B cell (primary cell): Measurements from ENCODE around the gene KPNA2. TPM values are rescaled to one million over a fixed set of nuclear protein-coding genes. Genes with fewer than 3 reads are reported as not detected.

Experiments
- ATAC-seq: fragments of 200-7000 bp; cut with Tn5 transposase; one replicate; pipeline ENCODE4 v1.10.0; 2021; ENCODE audit warnings: low read depth, mild to moderate bottlenecking, moderate number of reproducible peaks, moderate library complexity
- CTCF ChIA-PET: fragments of 350-600 bp; sonication (Branson Sonifier 250); formaldehyde crosslinking; loops from one replicate; lab custom pipeline; 2021; ENCODE audit warnings: antibody characterized with exemption, inconsistent platforms; lab: Charles Lee
- POLR2A ChIA-PET: fragments of 350-600 bp; sonication (Branson Sonifier 250); formaldehyde crosslinking; loops from one replicate; lab custom pipeline; 2021; ENCODE audit warnings: antibody characterized with exemption; lab: Charles Lee
- DNase-seq: peaks from one replicate; pipeline ENCODE4 v3.0.0; 2013
- H2AFZ ChIP-seq: 2 replicates; pipeline ENCODE4 v1.6.1; 2012; ENCODE audit warnings: mild to moderate bottlenecking, low read depth, low read length; ENCODE audit not compliant: insufficient read depth, poor library complexity, severe bottlenecking
- H3K27ac ChIP-seq, 2 donors: 1 replicate in 1 of 2; 2 replicates in 1 of 2; pipeline ENCODE4 v1.5.1; 2012 to 2013; ENCODE audit warnings: low read length in 2 of 2, mild to moderate bottlenecking in 2 of 2, moderate library complexity in 1 of 2
- H3K27me3 ChIP-seq, 4 experiments: fragments of 200-600 bp in 1 of 4; sonication (generic) in 1 of 4; replicated peaks in 1 of 4; 1 replicate in 2 of 4; 2 replicates in 2 of 4; pipeline versions ENCODE4 v1.6.1 to v1.7.0; 2013 to 2016; ENCODE audit warnings: low read length in 3 of 4, mild to moderate bottlenecking in 2 of 4, mixed read lengths in 1 of 4, moderate library complexity in 1 of 4; ENCODE audit not compliant: insufficient read depth in 4 of 4, control insufficient read depth in 3 of 4; ENCODE audit errors: control extremely low read depth in 1 of 4
- H3K36me3 ChIP-seq, 2 experiments: replicated peaks in 1 of 2; 1 replicate in 1 of 2; 2 replicates in 1 of 2; pipeline versions ENCODE4 v1.6.1 to v1.7.1; 2013; ENCODE audit warnings: low read length in 1 of 2; ENCODE audit not compliant: insufficient read depth in 2 of 2, control insufficient read depth in 1 of 2; ENCODE audit errors: control extremely low read depth in 1 of 2, extremely low read depth in 1 of 2
- H3K4me1 ChIP-seq, 2 donors: fragments of 200-600 bp in 1 of 2; sonication (generic) in 1 of 2; 1 replicate in 1 of 2; 2 replicates in 1 of 2; pipeline versions ENCODE4 v1.5.1 to v1.6.1; 2013 to 2017; ENCODE audit warnings: low read length in 2 of 2; ENCODE audit not compliant: control insufficient read depth in 2 of 2, insufficient read depth in 2 of 2
- H3K4me2 ChIP-seq: replicated peaks from 2 replicates; pipeline ENCODE3; 2012; ENCODE audit warnings: mild to moderate bottlenecking, low read depth, low read length; ENCODE audit not compliant: poor library complexity, severe bottlenecking
- H3K4me3 ChIP-seq, 5 experiments: fragments of 200-600 bp in 1 of 5; sonication (generic) in 1 of 5; 1 replicate in 3 of 5; 2 replicates in 2 of 5; pipeline versions ENCODE4 v1.5.1 to v1.7.0; 2011 to 2016; ENCODE audit warnings: low read length in 4 of 5, mild to moderate bottlenecking in 4 of 5, low read depth in 2 of 5, control low read depth in 1 of 5, moderate library complexity in 1 of 5; ENCODE audit not compliant: insufficient read depth in 1 of 5; ENCODE audit errors: control extremely low read depth in 1 of 5, extremely low read depth in 1 of 5
- H3K79me2 ChIP-seq: fragments of 200-600 bp; sonication (generic); one replicate; pipeline ENCODE4 v1.6.0; 2016; ENCODE audit warnings: low read length; ENCODE audit not compliant: control insufficient read depth, insufficient read depth
- H3K9ac ChIP-seq: fragments of 200-600 bp; sonication (generic); 2 replicates; pipeline ENCODE4 v1.6.1; 2017; ENCODE audit warnings: mild to moderate bottlenecking, low read length, moderate library complexity
- H3K9me3 ChIP-seq, 3 donors: one replicate each; pipeline versions ENCODE4 v1.6.1 to v1.7.1; 2013; ENCODE audit warnings: low read length in 2 of 3; ENCODE audit not compliant: control insufficient read depth in 2 of 3, insufficient read depth in 1 of 3; ENCODE audit errors: control extremely low read depth in 1 of 3
- H4K20me1 ChIP-seq: 2 replicates; pipeline ENCODE4 v1.6.0; 2012; ENCODE audit warnings: mild to moderate bottlenecking, low read length; ENCODE audit not compliant: insufficient read depth, control insufficient read depth, poor library complexity, severe bottlenecking
- H3K27ac Mint-ChIP-seq: one replicate; pipeline ENCODE4 v1.8.0; 2021; ENCODE audit warnings: mixed read lengths
- H3K27me3 Mint-ChIP-seq: one replicate; pipeline ENCODE4 v1.8.0; 2021; ENCODE audit warnings: mixed read lengths
- H3K4me1 Mint-ChIP-seq: one replicate; pipeline ENCODE4 v1.8.0; 2021; ENCODE audit warnings: mixed read lengths
- H3K4me3 Mint-ChIP-seq: one replicate; pipeline ENCODE4 v1.8.0; 2021; ENCODE audit warnings: mixed read lengths
- H3K9me3 Mint-ChIP-seq: one replicate; pipeline ENCODE4 v1.8.0; 2022; ENCODE audit warnings: mixed read lengths; ENCODE audit not compliant: insufficient read depth
- EZH2 ChIP-seq: IDR thresholded peaks from 2 replicates; pipeline ENCODE4 v1.6.1; 2012; ENCODE audit warnings: borderline replicate concordance, low read depth, mild to moderate bottlenecking, moderate library complexity, low read length; ENCODE audit not compliant: insufficient read depth, poor library complexity, severe bottlenecking
- WGBS: methylation state at CpG from one replicate; pipeline ENCODE4 v1.1.5; 2013; ENCODE audit warnings: missing lambda C conversion rate; ENCODE audit not compliant: insufficient coverage; 5-methylcytosine and 5-hydroxymethylcytosine counted together
- intact Hi-C: fragments of 100-400 bp; cut with micrococcal nuclease; formaldehyde crosslinking; loops from one replicate; pipeline ENCODE4 v1.10.0; 2022
- polyA plus RNA-seq: library from polyadenylated mRNA; depleted of rRNA; stranded (reverse); fragments of >200 nt; gene quantifications from 2 replicates; pipeline ENCODE4 v1.2.3, GENCODE V29; 2012
- total RNA-seq, 2 donors: library from RNA; stranded (reverse); fragments of 120-200 nt in 1 of 2; gene quantifications; 1 replicate in 1 of 2; 2 replicates in 1 of 2; pipeline versions ENCODE4 v1.2.3 to v1.2.4, GENCODE V29; 2013 to 2022
- TF ChIP-seq, protein P1 (sequence below): fragments of 200-600 bp; IDR thresholded peaks from one replicate; pipeline ENCODE4 v1.8.0; 2022; ENCODE audit warnings: antibody characterized with exemption, mild to moderate bottlenecking

The KPNA2 gene
- total and polyA plus RNA-seq, 2 donors (not counting 1 experiment from before 2014, with no cell fraction given) = 20.0 to 25.2 TPM

DNA sequence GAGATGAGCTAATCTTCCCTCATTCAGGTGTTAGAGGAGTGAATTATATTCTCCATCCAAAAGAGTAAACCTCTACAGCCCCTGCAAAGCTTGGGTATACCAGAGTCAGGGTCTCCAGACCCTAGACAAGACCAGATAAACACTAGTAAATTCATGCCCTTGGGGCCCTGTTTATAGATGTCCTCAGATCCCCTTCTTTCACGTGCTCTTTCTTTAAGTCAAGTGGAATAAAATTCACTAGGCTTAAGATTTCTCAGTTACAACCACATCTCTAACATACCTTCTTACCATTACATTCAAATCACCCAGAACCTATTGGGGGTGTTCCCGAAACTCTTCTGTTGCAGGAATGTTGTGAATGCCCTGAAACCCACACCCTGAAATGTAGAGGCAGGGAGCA lies 37.1 kb upstream of the KPNA2 start:
- H4K20me1 ChIP-seq = no peaks in the 10 kb centered on the region
- ChIA-PET CTCF (interaction anchor here (0.6 kb wide), 1 partner anchor 188 kb away, joined by 3 read pairs; no protein-coding TSS in a partner anchor), POLR2A (interaction anchor here (0.6 kb wide), 1 partner anchor 37 kb away, joined by 3 read pairs; the partner anchor contains the start of gene KPNA2)
- Mint-ChIP-seq H3K27ac (no peak overlapping the region), H3K4me3 (no peak overlapping the region), H3K9me3 (no peaks in the 10 kb centered on the region), H3K27me3 (peaks cover 20% of the 10 kb centered on the region), H3K4me1 (peaks cover 26% of the 10 kb centered on the region)
- no peaks in the 10 kb centered on the region for H3K79me2 ChIP-seq
- 83% methylated on average over 2 of the region's 2 CpGs for WGBS
- DNase-seq (no peak), ATAC-seq (no peak)
- H3K27ac ChIP-seq = no peak overlapping the region
- TF ChIP-seq, protein P1, sequence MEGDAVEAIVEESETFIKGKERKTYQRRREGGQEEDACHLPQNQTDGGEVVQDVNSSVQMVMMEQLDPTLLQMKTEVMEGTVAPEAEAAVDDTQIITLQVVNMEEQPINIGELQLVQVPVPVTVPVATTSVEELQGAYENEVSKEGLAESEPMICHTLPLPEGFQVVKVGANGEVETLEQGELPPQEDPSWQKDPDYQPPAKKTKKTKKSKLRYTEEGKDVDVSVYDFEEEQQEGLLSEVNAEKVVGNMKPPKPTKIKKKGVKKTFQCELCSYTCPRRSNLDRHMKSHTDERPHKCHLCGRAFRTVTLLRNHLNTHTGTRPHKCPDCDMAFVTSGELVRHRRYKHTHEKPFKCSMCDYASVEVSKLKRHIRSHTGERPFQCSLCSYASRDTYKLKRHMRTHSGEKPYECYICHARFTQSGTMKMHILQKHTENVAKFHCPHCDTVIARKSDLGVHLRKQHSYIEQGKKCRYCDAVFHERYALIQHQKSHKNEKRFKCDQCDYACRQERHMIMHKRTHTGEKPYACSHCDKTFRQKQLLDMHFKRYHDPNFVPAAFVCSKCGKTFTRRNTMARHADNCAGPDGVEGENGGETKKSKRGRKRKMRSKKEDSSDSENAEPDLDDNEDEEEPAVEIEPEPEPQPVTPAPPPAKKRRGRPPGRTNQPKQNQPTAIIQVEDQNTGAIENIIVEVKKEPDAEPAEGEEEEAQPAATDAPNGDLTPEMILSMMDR = no peak
- no peak for TF ChIP-seq EZH2
- H3K4me3 ChIP-seq = no peak overlapping the region
- intact Hi-C loops = no loop called here
- H2AFZ ChIP-seq = no peak overlapping the region
- no peak overlapping the region for H3K9ac ChIP-seq
- peaks cover 0 to 21% (median 8%) of the 10 kb centered on the region in 4 experiments for H3K27me3 ChIP-seq
- H3K4me2 ChIP-seq = no peak overlapping the region
- H3K9me3 ChIP-seq = peaks cover 0 to 3% (median 0%) of the 10 kb centered on the region in 3 donors
- no peaks in the 10 kb centered on the region for H3K36me3 ChIP-seq
- peaks cover 24 to 26% of the 10 kb centered on the region in 2 donors for H3K4me1 ChIP-seq

DNA sequence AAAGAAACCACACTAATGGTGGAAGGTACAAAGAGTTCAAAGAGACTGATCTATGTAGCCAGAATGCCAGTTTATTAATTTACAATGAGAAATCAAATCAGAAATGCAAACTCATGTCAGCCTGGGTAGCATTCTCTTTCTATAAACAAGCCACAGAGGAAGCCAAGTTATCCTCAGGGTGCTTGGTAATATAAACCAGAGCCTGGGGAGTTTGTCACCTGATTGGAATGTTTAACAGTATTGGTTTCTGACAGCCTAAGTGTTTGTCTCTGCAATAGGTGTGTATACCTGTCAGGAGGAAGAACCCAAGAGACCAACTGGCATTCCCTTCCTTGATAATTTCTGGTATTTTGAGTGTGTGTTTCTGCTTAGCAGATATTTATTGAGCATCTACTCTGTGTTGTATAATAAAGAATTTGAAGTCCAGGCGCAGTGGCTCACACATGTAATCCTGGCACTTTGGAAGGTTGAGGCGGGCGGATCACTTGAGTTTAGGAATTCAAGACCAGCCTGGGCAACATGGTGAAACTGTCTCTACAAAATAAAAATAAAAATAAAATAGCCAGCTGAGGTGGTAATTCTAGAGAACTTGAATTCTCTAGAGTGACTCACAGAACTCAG lies 36.1 kb upstream of the KPNA2 start:
- ChIA-PET CTCF (no interaction called here), POLR2A (no interaction called here)
- Histone ChIP-seq H4K20me1 (no peaks in the 10 kb centered on the region), H3K36me3 (no peaks in the 10 kb centered on the region), H3K4me3 (no peak overlapping the region), H2AFZ (no peak overlapping the region), H3K9ac (no peak overlapping the region), H3K27me3 (peaks cover 0 to 16% (median 8%) of the 10 kb centered on the region in 4 experiments), H3K9me3 (peaks cover 0 to 3% (median 0%) of the 10 kb centered on the region in 3 donors), H3K4me2 (no peak overlapping the region), H3K27ac (no peak overlapping the region), H3K4me1 (peaks cover 21% of the 10 kb centered on the region in 2 donors), H3K79me2 (no peaks in the 10 kb centered on the region)
- TF ChIP-seq, protein P1 = no peak
- TF ChIP-seq EZH2 = no peak
- Mint-ChIP-seq H3K4me3 (no peak overlapping the region), H3K27ac (no peak overlapping the region), H3K4me1 (peaks cover 21% of the 10 kb centered on the region), H3K9me3 (no peaks in the 10 kb centered on the region), H3K27me3 (peaks cover 20% of the 10 kb centered on the region)
- no CpG with 5 or more reads among the region's 3 CpGs for WGBS
- intact Hi-C loops = no loop called here
- no peak for DNase-seq
- ATAC-seq = no peak
